Activated CD4-positive, alpha-beta T cell treated with anti-CD3 and anti-CD28 coated beads, Interleukin-2, Interleukin-6, amounts not matched to agents 100 ng/mL and 50 ng/mL, durations not matched to agents 16 hours and 8 hours (primary cell): ENCODE data around the gene BAK1.
"Not testable (repeated sequence)": the region's sequence is repeated elsewhere in the genome, so short reads cannot be mapped to it uniquely, and the experiment has no call there.

ENCODE experiments used
- DNase-seq: peaks from one replicate; pipeline ENCODE4 v3.0.0-alpha.2; 2020

Gene BAK1

GRCh38 chr6:33549196-33549595, 30.9 kb downstream of the BAK1 start:
- DNase-seq: no peak

- no peak for DNase-seq
These were observed 32.6 kb downstream of the BAK1 start for GRCh38 chr6:33547499-33547898.

DNA sequence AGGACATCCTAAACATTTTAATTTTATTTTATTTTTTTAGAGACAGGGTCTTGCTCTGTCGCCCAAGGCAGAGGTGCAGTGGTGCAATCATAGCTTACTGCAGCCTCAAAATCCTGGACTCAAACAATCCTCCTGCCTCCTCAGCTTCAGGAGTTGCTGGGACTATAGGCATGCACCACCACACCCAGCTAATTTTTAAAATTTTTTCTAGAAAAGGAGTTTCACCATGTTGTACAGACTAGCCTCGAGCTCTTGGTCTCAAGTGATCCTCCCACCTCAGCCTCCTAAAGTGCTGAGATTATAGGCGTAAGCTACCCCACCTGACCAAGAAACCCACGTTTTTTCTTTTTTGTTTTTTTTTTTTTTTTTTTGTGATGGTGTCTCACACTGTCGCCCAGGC, 33.3 kb downstream of the BAK1 start:
- DNase-seq: no peak

- not testable (repeated sequence) for DNase-seq
These were observed 34.8 kb downstream of the BAK1 start for GRCh38 chr6:33545292-33545691.

- DNase-seq: no peak
These were observed 37.0 kb downstream of the BAK1 start for GRCh38 chr6:33543116-33543515.

DNA sequence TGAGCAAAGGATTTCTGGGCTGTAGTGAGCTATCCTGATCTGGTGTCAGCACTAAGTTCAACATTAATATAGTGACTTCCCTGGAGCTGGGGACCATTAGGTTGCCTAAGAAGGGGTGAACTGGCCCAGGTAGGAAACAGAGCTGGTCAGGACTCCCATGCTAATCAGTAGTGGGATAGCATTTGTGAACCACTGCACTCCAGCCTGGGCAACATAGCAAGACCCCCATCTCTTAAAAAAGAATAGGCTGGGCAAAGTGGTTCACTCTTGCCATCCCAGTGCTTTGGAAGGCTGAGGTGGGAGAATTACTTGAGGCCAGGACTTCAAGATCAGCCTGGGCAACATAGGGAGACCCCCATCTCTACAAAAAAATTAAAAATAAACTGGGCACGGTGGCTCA, 39.3 kb downstream of the BAK1 start:
- DNase-seq: no peak

DNA sequence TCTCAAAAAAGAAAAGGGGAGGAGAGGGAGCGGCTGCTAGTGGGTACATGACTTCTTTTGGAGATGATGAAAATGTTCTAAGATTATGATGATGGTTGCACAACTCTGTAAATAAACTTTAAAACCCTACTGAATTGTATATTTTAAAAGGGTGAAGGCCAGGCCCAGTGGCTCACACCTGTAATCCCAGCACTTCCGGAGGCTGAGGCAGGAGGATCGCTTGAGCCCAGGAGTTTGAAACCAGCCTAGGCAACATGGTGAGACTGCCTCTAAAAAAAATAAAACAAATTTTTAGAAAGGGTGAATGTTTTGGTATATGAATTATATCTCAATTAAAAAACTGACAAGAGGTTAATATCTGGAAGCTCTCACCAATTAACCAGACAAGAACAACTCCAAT, 45.4 kb downstream of the BAK1 start:
- DNase-seq: no peak

DNA sequence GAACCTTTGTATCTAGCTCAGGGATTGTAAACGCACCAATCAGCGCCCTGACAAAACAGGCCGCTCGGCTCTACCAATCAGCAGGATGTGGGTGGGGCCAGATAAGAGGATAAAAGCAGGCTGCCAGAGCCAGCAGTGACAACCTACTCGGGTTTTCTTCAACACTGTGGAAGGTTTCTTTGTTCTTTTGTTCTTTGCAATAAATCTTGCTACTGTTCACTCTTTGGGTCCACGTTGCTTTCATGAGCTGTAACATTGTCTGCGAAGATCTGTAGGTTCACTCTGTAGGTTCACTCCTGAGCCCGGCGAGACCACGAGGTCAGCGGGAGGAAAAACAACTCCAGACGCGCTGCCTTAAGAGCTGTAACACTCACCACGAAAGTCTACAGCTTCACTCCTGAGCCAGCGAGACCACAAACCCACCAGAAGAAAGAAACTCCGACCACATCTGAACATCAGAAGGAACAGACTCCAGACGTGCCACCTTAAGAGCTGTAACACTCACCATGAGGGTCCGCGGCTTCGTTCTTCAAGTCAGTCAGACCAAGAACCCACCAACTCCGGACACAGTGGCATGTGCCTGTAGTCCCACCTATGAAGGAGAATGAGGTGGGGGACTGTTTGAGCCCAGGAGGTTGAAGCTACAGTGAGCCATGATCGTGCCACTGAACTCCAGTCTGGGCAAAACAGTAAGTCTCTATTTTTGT, 46.8 kb downstream of the BAK1 start:
- DNase-seq: peak; percentile 68

- DNase-seq: not testable (repeated sequence)
These were observed 47.6 kb downstream of the BAK1 start for GRCh38 chr6:33532431-33532830.

- DNase-seq: not testable (repeated sequence)
These were observed 49.5 kb downstream of the BAK1 start for GRCh38 chr6:33530617-33531016.
